Measurements from ENCODE around the gene LYPD6.
"Not testable (repeated sequence)": the region's sequence is repeated elsewhere in the genome, so short reads cannot be mapped to it uniquely, and the experiment has no call there.

Gene LYPD6

DNA sequence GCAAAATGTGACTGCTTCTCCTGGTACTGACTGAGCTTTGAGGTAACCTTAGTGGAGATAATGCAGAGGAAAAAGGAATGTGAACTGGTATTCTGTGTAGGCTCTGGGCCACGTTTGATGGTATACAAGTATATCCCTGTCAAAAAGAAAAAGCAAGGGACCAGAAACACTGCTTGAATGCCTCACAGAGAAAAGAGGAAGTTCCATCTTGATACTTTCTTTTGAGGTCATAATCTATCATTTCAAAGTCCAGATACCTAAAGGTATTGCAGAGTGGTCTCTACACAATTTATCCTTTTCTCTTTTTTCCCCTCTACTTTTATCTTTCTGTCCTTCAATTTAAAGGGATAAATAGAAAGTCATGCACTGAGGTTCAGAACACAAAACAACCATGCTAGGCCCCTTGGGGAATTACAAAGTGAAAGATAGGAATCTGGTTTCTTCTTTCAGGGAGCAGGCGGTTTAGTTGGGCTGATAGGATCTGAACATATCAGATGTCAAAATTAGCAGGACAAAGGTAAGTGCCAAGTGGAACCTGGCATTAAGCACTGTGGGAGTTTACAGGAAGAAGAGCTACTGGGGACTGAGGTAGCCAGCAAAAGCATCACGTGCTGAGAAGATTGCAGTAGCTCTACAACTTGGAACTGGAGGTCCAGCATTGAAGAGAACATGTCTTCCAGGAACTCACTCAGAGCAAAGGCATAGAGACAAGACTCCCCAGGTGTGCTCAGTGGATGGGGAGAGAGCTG, 121.2 kb downstream of the LYPD6 start:
- no peak for DNase-seq

DNA sequence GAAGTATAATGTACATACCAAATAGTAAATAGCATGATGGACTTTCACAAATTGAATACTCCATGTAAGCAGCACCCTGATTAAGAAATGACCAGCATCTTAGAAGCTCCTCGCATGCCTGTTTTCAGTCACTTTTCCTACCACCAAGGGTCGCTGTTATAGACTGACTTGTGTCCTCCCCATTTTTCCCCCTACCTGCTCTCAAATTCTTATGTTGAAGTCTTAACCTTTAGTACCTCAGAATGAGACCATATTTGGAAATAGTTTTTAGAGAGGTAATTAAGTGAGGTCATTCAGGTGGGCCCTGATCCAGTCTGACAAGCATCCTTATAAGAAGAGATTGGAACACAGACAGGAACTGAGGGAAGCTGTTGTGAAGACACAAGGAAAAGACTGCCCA, 125.9 kb downstream of the LYPD6 start:
- DNase-seq = no peak

DNA sequence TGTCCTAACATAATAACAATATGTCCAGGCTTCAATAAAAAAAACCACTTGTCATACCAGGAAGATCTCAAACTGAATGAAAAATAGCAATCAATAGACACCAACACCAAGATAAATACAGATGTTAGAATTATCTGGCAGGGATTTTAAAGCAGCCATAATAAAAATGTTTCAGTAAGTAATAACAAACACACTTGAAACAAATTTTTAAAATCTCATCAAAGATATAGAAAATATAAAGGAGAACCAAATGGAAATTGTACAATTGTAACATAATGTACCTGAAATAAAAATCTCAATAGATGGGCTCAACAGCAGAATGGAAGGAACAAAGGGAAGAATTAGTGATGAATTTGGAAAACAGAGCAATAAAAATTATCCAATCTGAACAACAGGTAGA, 128.1 kb downstream of the LYPD6 start:
- DNase-seq = no peak

DNA sequence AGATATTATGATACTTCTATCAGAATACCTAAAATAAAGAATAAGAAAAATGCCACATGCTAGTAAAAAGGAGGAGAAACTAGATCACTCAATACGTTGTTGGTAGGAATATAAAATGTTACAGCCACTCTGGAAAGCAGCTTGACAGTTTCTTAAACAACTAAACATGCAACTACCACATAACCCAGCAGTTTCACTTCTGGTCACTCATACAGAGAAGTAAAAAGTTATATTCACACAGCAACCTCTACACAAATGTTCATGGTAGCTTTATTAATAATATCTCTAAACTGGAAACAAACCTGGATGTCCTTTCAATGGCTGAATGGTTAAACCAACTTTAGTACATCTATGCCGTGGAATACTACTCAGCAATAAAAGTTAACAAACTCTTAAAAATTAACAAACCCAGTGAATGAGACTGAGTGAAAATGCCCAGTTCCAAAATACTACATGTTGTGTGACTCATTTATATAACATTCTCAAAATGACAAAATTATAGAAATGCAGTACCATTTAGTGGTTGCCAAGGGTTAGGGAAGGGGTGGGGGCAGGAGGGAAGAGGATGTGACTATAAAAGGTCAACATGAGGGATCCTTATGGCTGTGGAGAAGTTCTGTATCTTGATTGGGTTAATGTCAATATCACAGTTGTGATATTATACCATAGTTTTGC, 133.1 kb downstream of the LYPD6 start:
- no peak for DNase-seq

DNA sequence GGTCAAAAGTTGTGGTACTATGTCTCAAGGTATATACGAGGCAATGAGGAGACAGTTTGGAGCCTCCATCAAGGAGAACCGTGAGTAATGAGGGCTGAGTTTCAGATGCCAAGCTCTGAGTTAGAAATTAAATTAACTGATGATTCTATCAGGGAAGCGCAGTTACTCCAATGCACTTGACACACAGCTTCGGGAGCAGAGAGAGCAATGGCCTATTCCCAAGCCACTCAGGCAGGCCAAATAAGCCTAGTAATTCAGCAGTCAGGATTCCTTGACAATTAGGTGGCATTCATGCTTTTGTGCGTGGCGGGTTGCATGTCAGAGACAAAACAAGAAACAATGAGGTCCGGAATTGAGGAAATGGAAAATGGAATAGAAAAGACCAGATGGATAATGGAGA, 134.0 kb downstream of the LYPD6 start:
- no peak for DNase-seq

DNA sequence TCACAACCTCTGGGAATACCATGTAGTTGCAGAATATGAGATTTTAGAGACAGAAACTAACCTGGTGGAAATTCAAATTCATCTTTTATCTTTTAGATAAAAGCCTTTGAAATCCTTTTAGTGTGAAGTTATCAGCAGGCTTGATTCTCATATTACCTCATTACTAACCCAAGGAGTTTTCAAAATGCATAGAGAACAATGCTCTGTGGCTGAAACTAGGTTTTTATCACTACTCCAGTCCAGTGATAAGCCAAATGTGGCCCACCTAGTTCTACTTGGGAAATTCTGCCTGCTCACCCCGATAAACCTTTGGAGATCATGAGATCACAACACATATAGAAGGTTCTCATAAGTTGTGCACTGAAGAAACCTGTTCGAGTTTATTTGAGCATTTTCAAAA, 135.5 kb downstream of the LYPD6 start:
- no peak for DNase-seq

DNA sequence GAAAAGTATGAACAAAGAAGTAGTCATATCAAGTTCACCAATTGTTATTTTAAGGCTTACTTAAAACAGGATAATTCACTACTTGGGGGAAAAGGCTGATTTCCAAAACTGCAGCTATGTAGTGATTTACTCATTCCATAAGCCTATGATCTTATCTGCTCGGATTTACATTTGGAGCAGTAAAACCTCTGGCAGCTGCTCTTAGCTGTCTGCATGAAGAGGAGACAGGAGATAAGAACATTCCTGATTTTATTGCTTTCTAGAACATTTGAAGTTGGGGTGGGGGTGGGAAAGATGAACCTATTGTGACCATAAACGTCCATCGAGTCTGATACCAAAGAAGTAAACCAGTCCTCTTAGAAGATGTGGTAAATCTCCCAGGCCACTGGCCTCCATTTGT, 136.2 kb downstream of the LYPD6 start:
- no peak for DNase-seq

DNA sequence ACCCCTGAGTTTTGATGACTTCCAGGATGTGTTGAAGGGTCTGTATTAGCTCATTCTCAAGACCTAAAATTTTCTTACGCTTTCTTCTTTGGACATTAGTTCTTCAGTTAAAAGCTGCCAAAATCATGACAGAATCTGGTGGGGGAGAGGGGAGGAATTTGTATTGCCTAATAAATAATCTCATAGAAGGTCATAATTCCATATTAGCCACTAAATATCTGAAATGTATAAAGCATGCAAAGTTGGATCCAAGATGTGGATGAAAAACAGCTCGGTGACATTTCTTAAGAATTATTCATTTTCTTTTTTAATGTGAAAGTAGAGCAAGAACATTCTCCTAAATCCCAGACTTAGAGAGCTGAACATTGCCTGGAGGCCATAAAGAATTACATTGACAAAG, 137.0 kb downstream of the LYPD6 start:
- no peak for DNase-seq

DNA sequence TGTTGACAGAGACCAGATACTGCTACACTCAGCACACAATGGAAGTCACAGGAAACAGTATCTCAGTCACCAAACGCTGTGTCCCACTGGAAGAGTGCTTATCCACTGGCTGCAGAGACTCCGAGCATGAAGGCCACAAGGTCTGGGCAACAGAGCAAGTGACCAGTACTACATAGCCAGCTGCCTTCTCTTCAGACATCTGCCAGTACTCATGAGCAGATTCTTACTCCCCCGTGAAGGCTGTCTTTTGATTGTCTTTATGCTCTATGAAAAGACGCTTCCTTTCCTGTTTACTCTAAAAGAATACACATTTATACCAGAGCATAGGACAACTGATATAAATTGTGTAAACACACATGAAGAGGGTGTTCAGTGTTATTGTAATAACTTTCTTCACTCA, 138.2 kb downstream of the LYPD6 start:
- DNase-seq = no peak

DNA sequence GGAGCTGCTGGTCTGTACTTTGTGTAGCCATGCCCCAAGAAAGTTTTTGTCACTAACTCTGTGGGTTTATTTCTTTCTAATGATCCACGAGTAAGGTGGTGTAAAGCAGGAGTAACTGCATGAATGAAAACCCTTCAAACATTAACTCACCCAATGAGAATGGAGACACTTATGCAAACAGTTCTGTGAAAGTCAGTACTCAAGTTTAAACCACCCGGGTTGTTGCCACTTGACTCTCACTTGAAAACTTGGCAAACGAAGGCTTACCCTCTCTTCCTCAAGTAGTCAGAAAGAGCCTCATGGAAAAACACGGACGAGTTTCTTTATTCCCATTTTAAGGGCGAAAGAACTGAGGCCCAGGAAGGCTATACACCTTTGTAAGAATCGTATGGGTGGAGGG, 139.7 kb downstream of the LYPD6 start:
- DNase-seq = no peak

DNA sequence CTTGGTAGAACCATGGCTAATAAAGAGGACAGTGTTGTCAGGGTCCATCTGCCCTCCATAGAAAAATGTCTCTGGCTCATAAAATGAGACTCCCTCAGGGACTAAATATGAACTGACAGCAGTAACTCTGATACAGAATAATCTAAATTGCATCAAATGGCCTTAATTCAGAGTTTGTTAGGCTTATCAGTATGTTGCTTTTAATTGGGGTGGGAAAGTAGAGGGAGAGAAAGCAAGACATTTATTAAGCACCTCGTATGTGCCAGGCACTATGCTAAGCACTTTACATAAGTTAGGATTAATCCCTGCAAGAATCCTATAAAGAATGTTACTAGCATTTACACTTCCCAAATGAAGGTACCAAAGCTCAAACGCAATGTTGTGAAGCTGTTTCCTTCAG, 142.0 kb downstream of the LYPD6 start:
- no peak for DNase-seq

DNA sequence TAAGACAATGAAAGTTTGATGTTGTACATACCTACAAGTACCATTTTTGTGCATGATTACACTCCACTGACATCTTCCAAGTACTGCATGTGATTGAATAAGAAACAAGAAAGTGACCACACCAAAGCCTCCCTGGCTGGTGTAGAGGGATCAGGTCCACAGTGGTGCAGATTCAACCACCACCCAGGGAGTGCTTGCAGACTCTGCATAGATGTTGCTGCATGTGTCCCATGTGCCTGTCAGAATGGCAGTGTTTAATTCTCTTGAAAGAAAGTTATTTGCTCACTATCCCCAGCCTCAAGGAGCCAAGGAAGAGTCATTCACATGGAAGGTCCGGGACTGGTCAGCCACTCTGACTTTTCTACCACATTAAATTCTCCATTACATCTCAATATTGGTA, 142.7 kb downstream of the LYPD6 start:
- no peak for DNase-seq

DNA sequence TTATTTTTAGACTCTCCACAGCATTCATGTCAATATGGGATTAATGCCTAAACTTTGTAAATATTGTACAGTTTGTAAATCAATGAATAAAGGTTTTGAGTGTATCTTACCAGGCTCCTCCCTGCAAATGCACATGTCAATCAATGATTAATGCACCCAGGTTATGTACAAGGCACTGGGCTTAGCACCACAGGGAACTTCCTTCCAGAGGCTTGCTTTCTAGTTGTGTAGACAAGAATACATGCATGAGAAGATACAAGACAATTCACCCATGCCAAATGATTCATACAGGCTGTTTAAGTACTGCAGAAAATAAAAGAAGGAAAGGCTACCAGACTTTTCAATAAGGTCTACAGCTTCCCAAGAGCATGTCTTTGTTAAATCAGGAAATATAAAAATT, 143.1 kb downstream of the LYPD6 start:
- no peak for DNase-seq

DNA sequence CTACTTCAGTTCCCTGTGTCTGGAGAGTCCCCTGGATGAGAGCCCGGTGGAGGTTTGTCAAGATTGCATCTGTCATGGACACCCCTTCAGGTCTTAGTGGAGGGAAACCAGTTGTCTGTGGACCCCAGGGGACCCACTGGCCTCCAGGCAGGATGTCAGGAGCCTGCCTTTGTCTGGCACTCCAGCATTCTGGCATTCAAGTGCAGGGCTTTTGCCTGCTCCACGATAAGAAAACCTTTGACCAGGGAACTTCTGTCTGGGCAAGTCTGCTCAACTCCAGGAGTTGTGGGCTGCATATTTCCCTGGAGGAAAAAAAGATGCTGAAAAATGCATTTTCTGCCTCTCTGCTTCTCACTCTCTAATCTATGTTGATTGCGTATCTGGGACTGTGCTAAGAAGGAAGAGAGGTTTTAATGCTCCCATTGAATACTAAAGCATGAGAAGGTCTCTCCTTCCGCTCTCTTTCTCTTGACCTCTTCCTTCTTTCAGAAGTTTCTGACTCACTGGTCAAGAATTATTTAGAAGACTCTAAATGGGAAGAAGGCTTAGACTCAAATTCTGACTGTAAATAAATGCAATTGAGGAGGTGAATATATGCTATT, 152.7 kb downstream of the LYPD6 start:
- DNase-seq = no peak

DNA sequence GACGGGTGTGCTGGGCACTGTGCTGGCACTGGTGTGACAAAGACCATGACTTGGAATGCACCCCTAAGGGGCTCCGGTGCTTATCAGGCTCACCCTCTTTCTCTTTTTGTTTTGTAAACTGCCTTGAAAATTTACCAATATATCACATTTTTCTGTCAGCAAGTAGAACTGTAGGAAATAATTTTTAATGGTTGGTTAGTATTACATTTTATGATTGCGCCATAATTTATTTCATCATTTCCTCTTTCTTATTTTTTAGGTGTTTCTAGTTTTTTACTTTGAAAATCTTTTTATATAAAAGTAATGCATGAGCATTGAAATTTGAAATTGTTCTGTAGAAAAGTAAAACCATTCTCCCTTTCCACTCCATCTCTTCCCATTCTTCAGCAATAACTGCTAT, 156.3 kb downstream of the LYPD6 start:
- no peak for DNase-seq

DNA sequence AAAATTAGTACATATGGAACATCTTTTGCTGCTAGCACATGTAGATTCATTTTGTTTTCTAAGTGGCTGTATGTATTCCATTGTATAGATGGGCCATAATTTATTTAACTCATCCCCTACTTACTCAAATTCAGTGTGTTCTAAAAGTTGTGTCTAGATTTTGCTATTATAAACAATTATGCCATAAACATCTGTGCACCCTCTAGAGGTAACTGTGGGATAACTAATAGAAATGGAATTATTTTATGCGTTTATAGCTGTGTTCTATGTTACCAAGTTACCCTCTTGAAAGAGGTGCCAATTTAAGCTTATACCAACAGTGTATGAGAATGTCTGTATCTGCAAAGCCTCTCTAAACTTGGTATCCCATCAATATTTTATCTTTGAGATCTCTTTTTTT, 156.8 kb downstream of the LYPD6 start:
- no peak for DNase-seq

DNA sequence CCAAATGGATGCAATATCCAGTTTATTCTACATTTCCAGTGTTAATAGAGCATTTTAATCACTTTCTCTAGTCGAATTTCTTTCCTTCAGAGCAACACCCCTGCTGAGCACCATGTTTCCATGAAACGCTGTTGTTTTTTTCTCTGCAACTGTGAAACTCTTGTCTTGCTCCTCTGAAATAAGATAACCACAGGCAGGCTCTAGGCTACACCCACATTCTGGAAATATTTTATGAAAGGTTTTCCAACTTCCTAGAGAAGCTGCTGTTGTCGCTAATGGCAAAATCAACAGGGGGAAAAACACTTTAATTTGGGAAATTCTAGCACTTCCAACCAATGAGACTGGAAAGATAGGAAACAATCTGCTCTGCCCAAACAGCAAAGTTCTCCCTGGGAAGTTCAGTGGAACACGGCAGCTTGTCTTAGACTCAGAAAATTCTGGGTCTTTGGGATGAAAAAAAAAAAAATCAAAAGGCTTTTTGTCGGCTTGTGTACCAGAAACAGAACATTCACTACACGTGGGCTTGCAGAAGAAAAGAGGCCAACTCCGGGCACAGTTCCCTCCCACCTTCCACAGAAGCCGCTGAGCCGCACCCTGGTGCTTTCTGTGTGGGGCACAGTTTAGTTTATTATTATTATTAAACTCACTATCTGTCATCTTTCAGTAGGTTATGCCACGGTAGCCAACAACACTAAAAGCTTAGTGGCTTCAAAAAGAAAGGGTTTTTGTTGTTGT, 158.5 kb downstream of the LYPD6 start:
- DNase-seq = peak in 19 of 51 donors; percentile 1 to 45 (median 6)

DNA sequence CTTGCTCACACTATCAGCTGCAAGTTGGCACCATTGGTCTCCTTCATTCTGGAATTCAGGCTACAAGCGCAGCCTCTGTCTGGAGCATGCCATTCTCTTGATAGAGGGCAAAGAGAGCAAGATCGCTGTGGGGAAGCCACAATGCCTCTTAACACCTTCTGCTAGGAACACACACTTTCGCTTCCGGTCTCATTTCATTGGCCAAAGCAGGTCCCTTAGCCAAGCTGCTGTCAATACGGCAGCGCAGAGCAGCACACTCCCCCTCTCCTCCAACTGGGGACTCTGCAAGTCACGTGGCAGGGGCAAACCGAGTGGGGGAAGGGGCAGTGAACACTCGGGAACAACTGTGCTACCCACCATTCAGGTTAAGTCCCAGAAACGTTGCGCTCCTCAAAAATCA, 159.1 kb downstream of the LYPD6 start:
- DNase-seq = peak in 20 of 51 donors; percentile 1 to 49 (median 7)

DNA sequence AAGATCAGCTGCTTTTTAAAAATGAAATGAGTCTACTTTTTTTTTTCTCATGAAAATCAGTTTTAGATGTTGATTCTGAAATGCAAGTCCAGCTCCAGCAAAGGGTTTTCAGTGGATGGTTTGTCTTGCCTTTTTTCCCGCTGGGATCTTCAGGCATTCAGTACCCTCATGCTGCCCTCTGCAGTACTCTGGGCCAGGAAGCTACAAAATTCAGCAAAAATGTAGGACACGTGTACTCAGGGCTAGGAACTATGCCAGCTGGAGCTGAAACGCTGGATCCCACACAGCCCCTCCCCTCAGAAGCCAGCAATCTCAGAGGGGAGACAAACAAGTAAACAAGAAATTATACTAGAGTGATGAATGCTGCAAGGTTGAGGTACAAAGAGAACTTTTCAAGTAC, 159.9 kb downstream of the LYPD6 start:
- peak in 30 of 51 donors; percentile 1 to 60 (median 19) for DNase-seq

DNA sequence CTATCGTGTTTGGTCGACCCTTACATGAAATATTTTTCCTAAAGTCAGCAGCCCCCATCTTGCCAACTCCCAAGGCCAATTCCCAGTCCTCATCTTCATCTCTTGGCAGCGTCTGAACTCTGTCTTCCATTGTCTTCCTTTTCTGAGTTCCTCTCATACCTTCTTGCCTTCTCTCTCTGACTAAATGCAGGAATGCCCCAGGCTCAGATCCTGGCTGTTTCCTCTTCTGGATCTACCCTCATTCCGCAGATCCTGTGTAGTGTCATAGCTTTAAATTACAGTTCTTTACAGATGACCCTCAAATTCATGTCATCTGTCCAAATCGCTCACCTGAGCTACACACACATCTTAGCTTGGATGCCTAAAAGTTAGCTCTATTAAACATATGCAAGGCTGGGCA, 162.5 kb downstream of the LYPD6 start:
- no peak for DNase-seq

DNA sequence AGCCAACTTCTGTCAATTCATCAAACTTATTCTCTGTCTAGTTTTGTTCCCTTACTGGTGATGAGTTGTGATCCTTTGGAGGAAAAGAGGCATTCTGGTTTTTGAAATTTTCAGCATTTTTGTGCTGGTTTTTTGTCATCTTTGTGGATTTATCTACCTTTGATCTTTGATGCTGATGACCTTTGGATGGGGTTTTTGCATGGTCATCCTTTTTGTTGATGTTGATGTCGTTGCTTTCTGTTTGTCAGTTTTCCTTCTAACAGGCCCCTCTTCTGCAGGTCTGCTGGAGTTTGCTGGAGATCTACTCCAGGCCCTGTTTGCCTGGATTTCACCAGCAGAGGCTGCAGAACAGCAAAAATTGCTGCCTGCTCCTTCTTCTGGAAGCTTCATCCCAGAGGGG, 168.8 kb downstream of the LYPD6 start:
- not testable (repeated sequence) for DNase-seq

DNA sequence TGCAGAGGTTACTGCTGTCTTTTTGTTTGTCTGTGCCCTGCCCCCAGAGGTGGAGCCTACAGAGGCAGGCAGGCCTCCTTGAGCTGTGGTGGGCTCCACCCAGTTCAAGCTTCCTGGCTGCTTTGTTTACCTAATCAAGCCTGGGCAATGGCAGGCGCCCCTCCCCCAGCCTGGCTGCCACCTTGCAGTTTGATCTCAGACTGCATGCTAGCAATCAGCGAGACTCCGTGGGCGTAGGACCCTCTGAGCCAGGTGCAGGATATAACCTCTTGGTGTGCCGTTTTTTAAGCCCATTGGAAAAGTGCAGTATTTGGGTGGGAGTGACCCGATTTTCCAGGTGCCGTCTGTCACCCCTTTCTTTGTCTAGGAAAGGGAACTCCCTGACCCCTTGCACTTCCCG, 176.4 kb downstream of the LYPD6 start:
- DNase-seq = not testable (repeated sequence)

Data from hypothalamus (tissue), 51 donors.